Measurements from ENCODE around the gene FAM193B. TPM values are rescaled to one million over a fixed set of nuclear protein-coding genes. Genes with fewer than 3 reads are reported as not detected.

FAM193B gene
- total and polyA plus RNA-seq, 7 experiments from 2014 or later: 4.1 to 275 (median 157) TPM

- H3K36me3 ChIP-seq (ENCODE audit: control insufficient read depth in 2 of 3, insufficient read depth in 3 of 3, low read length in 3 of 3): no peaks in the 10 kb centered on the region
- peaks cover 9 to 33% of the 10 kb centered on the region in 2 donors for H3K4me1 ChIP-seq (ENCODE audit: control insufficient read depth in 2 of 2, insufficient read depth in 2 of 2, low read length in 2 of 2)
- H3K9me3 ChIP-seq (ENCODE audit: control insufficient read depth in 2 of 3, low read length in 3 of 3): no peaks in the 10 kb centered on the region
- H3K9me3 Mint-ChIP-seq: no peaks in the 10 kb centered on the region
- no peaks in the 10 kb centered on the region for H3K27me3 ChIP-seq (ENCODE audit: control insufficient read depth in 2 of 2, insufficient read depth in 2 of 2, low read length in 2 of 2)
- peak overlapping the region; percentile 36 to 88 (median 80) for H3K4me3 Mint-ChIP-seq
- ChIA-PET CTCF (interaction anchor here (2.6 kb wide), 1 partner anchor 27 kb away, joined by 7 read pairs; no protein-coding TSS in a partner anchor), POLR2A (interaction anchor here (0.9 to 1.6 kb wide), 2 partner anchors 13 to 14 kb away, joined by 3 to 4 read pairs; no protein-coding TSS in a partner anchor)
- intact Hi-C loops (cut with micrococcal nuclease): no loop called here
- H3K27me3 Mint-ChIP-seq: peaks cover 0 to 9% (median 0%) of the 10 kb centered on the region in 5 donors
- DNase-seq: no peak
- H3K36me3 Mint-ChIP-seq: peaks cover 0 to 5% (median 0%) of the 10 kb centered on the region in 5 donors
- peaks cover 31 to 57% (median 52%) of the 10 kb centered on the region in 7 donors for H3K4me1 Mint-ChIP-seq
- no peak for ATAC-seq
- H3K27ac Mint-ChIP-seq: peak overlapping the region in 5 of 9 donors; percentile 3 to 82 (median 75)
- no peak overlapping the region for H3K4me3 ChIP-seq (ENCODE audit: low read length)
- H3K27ac ChIP-seq (ENCODE audit: low read depth, low read length): no peak overlapping the region
Observed at GRCh38 chr5:177474846-177475562, 79.4 kb downstream of the FAM193B start.

- Mint-ChIP-seq H3K9me3 (no peaks in the 10 kb centered on the region), H3K27me3 (peaks cover 0 to 9% (median 0%) of the 10 kb centered on the region in 5 donors), H3K27ac (peak overlapping the region in 6 of 9 donors; percentile 59 to 84 (median 78)), H3K4me3 (peak overlapping the region; percentile 50 to 88 (median 80)), H3K36me3 (peaks cover 0 to 4% (median 0%) of the 10 kb centered on the region in 5 donors), H3K4me1 (peaks cover 25 to 47% (median 42%) of the 10 kb centered on the region in 7 donors)
- intact Hi-C loops (cut with micrococcal nuclease): no loop called here
- Histone ChIP-seq H3K27ac (ENCODE audit: low read depth, low read length) (no peak overlapping the region), H3K4me1 (ENCODE audit: control insufficient read depth in 2 of 2, insufficient read depth in 2 of 2, low read length in 2 of 2) (peaks cover 9 to 29% of the 10 kb centered on the region in 2 donors), H3K36me3 (ENCODE audit: control insufficient read depth in 2 of 3, insufficient read depth in 3 of 3, low read length in 3 of 3) (no peaks in the 10 kb centered on the region), H3K4me3 (ENCODE audit: low read length) (no peak overlapping the region), H3K9me3 (ENCODE audit: control insufficient read depth in 2 of 3, low read length in 3 of 3) (no peaks in the 10 kb centered on the region), H3K27me3 (ENCODE audit: control insufficient read depth in 2 of 2, insufficient read depth in 2 of 2, low read length in 2 of 2) (no peaks in the 10 kb centered on the region)
- ChIA-PET CTCF (interaction anchor here (0.6 to 2.6 kb wide), 2 partner anchors 27 to 28 kb away, joined by 3 to 7 read pairs; no protein-coding TSS in a partner anchor), POLR2A (interaction anchor here (1.6 kb wide), 1 partner anchor 12 kb away, joined by 4 read pairs; no protein-coding TSS in a partner anchor)
- ATAC-seq: no peak
- DNase-seq: no peak
Observed at GRCh38 chr5:177474002-177474476, 80.3 kb downstream of the FAM193B start.

- H3K27ac ChIP-seq (ENCODE audit: low read depth, low read length): peak within 1 kb of the TSS; percentile 21
Observed at GRCh38 chr5:177473443-177474001, 80.8 kb downstream of the FAM193B start, which contains the start of gene DBN1. Gene DBN1, minus strand, starts transcription at chr5:177473634. Its CDS starts 113 bp downstream, at chr5:177473521.

GRCh38 chr5:177472460-177473442 is 81.6 kb downstream of the FAM193B start:
- peak overlapping the region; percentile 21 for H3K27ac ChIP-seq (ENCODE audit: low read depth, low read length)
- H3K36me3 Mint-ChIP-seq: no peaks in the 10 kb centered on the region
- H3K27me3 Mint-ChIP-seq: peaks cover 0 to 9% (median 0%) of the 10 kb centered on the region in 5 donors
- H3K36me3 ChIP-seq (ENCODE audit: control insufficient read depth in 2 of 3, insufficient read depth in 3 of 3, low read length in 3 of 3): no peaks in the 10 kb centered on the region
- H3K4me1 ChIP-seq (ENCODE audit: control insufficient read depth in 2 of 2, insufficient read depth in 2 of 2, low read length in 2 of 2): peaks cover 9 to 24% of the 10 kb centered on the region in 2 donors
- peak; percentile 61 for ATAC-seq
- intact Hi-C loops (cut with micrococcal nuclease): loop anchor here (1.0 to 2.0 kb wide), 2 partner anchors 24 to 25 kb away; partner anchors contain the start of gene PDLIM7 (in 2 of the 2)
- H3K4me1 Mint-ChIP-seq: peaks cover 19 to 39% (median 35%) of the 10 kb centered on the region in 7 donors
- DNase-seq: peak in 3 of 9 donors; percentile 39 to 67 (median 43)
- H3K4me3 ChIP-seq (ENCODE audit: low read length): peak overlapping the region; percentile 43
- no peaks in the 10 kb centered on the region for H3K9me3 Mint-ChIP-seq
- no peaks in the 10 kb centered on the region for H3K9me3 ChIP-seq (ENCODE audit: control insufficient read depth in 2 of 3, low read length in 3 of 3)
- ChIA-PET CTCF (interaction anchor here (0.6 to 1.6 kb wide), 4 partner anchors 16 to 82 kb away, joined by 3 to 9 read pairs (median 5); no protein-coding TSS in a partner anchor), POLR2A (interaction anchor here (1.3 to 1.9 kb wide), 2 partner anchors 25 to 40 kb away, joined by 4 read pairs; no protein-coding TSS in a partner anchor)
- no peaks in the 10 kb centered on the region for H3K27me3 ChIP-seq (ENCODE audit: control insufficient read depth in 2 of 2, insufficient read depth in 2 of 2, low read length in 2 of 2)
- no peak overlapping the region for H3K27ac Mint-ChIP-seq
- H3K4me3 Mint-ChIP-seq: peak overlapping the region; percentile 50 to 86 (median 70)

More at GRCh38 chr5:177473443-177474001, 80.8 kb downstream of the FAM193B start, which contains the start of gene DBN1:
- intact Hi-C loops (cut with micrococcal nuclease): loop anchor here (1.0 to 2.0 kb wide), 2 partner anchors 23 to 24 kb away; partner anchors contain the start of gene PDLIM7 (in 2 of the 2)
- no peaks in the 10 kb centered on the region for H3K27me3 ChIP-seq (ENCODE audit: control insufficient read depth in 2 of 2, insufficient read depth in 2 of 2, low read length in 2 of 2)
- Mint-ChIP-seq H3K27me3 (peaks cover 0 to 9% (median 0%) of the 10 kb centered on the region in 5 donors), H3K4me1 (peaks cover 20 to 45% (median 37%) of the 10 kb centered on the region in 7 donors), H3K4me3 (peak within 1 kb of the TSS; percentile 55 to 88 (median 82)), H3K36me3 (no peaks in the 10 kb centered on the region), H3K27ac (peak within 1 kb of the TSS in 6 of 9 donors; percentile 59 to 84 (median 78)), H3K9me3 (no peaks in the 10 kb centered on the region)
- DNase-seq (no peak), ATAC-seq (peak; percentile 49)
- CTCF ChIA-PET: interaction anchor here (0.6 kb wide), 1 partner anchor 28 kb away, joined by 3 read pairs; no protein-coding TSS in a partner anchor
- peaks cover 9 to 24% of the 10 kb centered on the region in 2 donors for H3K4me1 ChIP-seq (ENCODE audit: control insufficient read depth in 2 of 2, insufficient read depth in 2 of 2, low read length in 2 of 2)
- peak within 1 kb of the TSS; percentile 43 for H3K4me3 ChIP-seq (ENCODE audit: low read length)
- no peaks in the 10 kb centered on the region for H3K9me3 ChIP-seq (ENCODE audit: control insufficient read depth in 2 of 3, low read length in 3 of 3)
- POLR2A ChIA-PET: no interaction called here
- no peaks in the 10 kb centered on the region for H3K36me3 ChIP-seq (ENCODE audit: control insufficient read depth in 2 of 3, insufficient read depth in 3 of 3, low read length in 3 of 3)

- Mint-ChIP-seq H3K27me3 (peaks cover 0 to 9% (median 0%) of the 10 kb centered on the region in 5 donors), H3K4me1 (peaks cover 19 to 37% (median 35%) of the 10 kb centered on the region in 7 donors), H3K36me3 (no peaks in the 10 kb centered on the region), H3K27ac (no peak overlapping the region), H3K9me3 (no peaks in the 10 kb centered on the region), H3K4me3 (peak overlapping the region; percentile 18 to 86 (median 53))
- H3K36me3 ChIP-seq (ENCODE audit: control insufficient read depth in 2 of 3, insufficient read depth in 3 of 3, low read length in 3 of 3): no peaks in the 10 kb centered on the region
- intact Hi-C loops (cut with micrococcal nuclease): loop anchor here in 1 of 2 donors (2.0 kb wide), 1 partner anchor 25 kb away; the partner anchor contains the start of gene PDLIM7
- peaks cover 9 to 24% of the 10 kb centered on the region in 2 donors for H3K4me1 ChIP-seq (ENCODE audit: control insufficient read depth in 2 of 2, insufficient read depth in 2 of 2, low read length in 2 of 2)
- no peaks in the 10 kb centered on the region for H3K9me3 ChIP-seq (ENCODE audit: control insufficient read depth in 2 of 3, low read length in 3 of 3)
- ChIA-PET CTCF (interaction anchor here (0.6 to 1.6 kb wide), 4 partner anchors 15 to 81 kb away, joined by 3 to 9 read pairs (median 5); no protein-coding TSS in a partner anchor), POLR2A (interaction anchor here (1.0 to 1.9 kb wide), 3 partner anchors 26 to 68 kb away, joined by 3 to 4 read pairs (median 4); no protein-coding TSS in a partner anchor)
- H3K27ac ChIP-seq (ENCODE audit: low read depth, low read length): no peak overlapping the region
- no peaks in the 10 kb centered on the region for H3K27me3 ChIP-seq (ENCODE audit: control insufficient read depth in 2 of 2, insufficient read depth in 2 of 2, low read length in 2 of 2)
- no peak overlapping the region for H3K4me3 ChIP-seq (ENCODE audit: low read length)
- ATAC-seq: peak; percentile 43
- no peak for DNase-seq
Observed at GRCh38 chr5:177471610-177472356, 82.6 kb downstream of the FAM193B start.

Data from naive thymus-derived CD4-positive, alpha-beta T cell (primary cell).